ENCODE measurements around the gene SCRN2.

The SCRN2 gene

DNA sequence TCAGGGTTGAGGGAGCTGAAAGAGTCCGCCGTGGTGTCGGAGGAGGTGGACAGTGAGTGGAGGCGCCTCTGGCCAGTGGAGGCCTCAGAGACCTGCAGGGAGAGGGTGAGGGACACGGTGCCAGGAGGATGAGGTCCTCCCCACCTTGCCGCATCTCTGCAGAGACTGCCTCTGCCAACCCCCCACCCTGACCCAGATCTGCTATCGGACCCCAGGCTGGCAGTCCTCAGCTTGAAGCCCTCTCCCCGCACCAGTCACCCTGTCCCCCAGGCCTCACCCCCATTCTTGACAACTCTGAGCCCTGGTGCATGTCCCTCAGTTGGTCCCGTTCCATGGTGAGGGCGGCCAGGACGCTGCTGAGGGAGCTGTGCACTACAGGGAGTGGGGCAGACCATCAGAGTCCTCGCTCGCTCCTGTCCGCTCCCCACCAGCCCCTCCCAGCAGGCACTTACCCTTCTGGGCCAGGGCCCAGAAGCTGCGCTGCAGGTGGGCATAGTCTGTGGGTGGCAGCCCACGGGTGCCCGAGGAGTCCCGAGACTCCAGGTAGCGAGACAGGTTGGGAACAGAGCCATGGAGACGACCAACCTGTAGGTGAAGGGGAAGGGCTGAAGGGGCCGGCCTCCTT, 24.9 kb downstream of the SCRN2 start:
- CTCF ChIA-PET: no interaction called here
- DNase-seq: no peak
- no peaks in the 10 kb centered on the region for H3K9me3 Mint-ChIP-seq
- no peak overlapping the region for H3K4me3 Mint-ChIP-seq
- peaks cover 19% of the 10 kb centered on the region for H3K4me1 Mint-ChIP-seq
- no peak overlapping the region for H3K27ac Mint-ChIP-seq
- no peaks in the 10 kb centered on the region for H3K27me3 Mint-ChIP-seq
- H3K36me3 Mint-ChIP-seq: peaks cover 35% of the 10 kb centered on the region

- Mint-ChIP-seq H3K27me3 (no peaks in the 10 kb centered on the region), H3K27ac (no peak overlapping the region), H3K4me1 (peaks cover 10% of the 10 kb centered on the region), H3K9me3 (no peaks in the 10 kb centered on the region), H3K4me3 (no peak overlapping the region), H3K36me3 (peaks cover 42% of the 10 kb centered on the region)
- CTCF ChIA-PET: no interaction called here
- no peak for DNase-seq
Observed at GRCh38 chr17:47815106-47815918, 25.8 kb downstream of the SCRN2 start.

DNA sequence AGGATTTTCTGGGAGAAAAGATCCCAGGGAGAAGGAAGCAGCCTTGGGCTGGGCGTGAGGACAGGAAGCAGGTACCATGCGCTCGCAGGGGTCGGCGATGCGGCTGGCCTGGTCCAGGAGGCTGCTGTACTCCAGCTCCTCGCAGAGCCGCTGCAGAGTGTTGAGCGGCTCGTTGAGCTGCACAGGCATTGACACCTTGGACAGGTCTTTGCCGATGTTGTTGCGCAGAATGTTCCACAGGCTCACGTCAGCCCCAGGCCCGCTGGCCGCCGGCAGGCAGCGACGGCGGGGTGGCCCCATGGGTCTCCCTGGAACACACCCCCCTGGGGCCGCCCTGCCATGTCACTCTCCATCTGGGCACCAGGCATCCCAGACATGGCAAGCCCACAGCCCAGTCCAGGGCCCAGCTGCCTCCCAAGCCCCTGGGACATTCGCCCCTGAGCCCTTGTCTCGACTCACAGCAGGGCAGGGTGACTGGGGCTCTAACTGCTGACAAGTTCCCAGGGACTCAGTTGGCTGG, 27.5 kb downstream of the SCRN2 start:
- H3K36me3 Mint-ChIP-seq: peaks cover 49% of the 10 kb centered on the region
- H3K27ac Mint-ChIP-seq: no peak overlapping the region
- no peaks in the 10 kb centered on the region for H3K9me3 Mint-ChIP-seq
- CTCF ChIA-PET: no interaction called here
- no peaks in the 10 kb centered on the region for H3K27me3 Mint-ChIP-seq
- no peaks in the 10 kb centered on the region for H3K4me1 Mint-ChIP-seq
- no peak for DNase-seq
- no peak overlapping the region for H3K4me3 Mint-ChIP-seq

DNA sequence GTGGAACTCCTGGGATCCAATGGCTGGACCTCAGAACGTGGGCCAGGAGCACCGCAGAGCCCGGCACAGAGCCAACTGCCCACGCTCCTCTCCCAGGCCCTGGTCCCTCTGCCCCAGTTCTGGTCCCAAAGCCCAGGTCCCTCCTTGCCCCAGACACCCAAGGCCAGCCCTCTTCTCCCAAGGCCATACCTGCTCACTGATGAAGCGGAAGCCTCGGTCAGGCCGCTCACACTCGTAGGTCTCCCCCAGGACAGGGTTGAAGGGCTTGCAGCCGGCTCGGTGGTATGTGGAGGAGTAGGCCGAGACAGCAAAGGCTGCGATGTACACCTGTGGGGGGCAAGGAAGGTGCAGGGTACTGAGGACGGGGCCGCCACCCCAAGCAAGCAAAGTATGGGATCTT, 28.0 kb downstream of the SCRN2 start:
- CTCF ChIA-PET: interaction anchor here (1.2 kb wide), 1 partner anchor 114 kb away, joined by 4 read pairs; no protein-coding TSS in a partner anchor
- no peak overlapping the region for H3K27ac Mint-ChIP-seq
- H3K27me3 Mint-ChIP-seq: no peaks in the 10 kb centered on the region
- no peak for DNase-seq
- no peaks in the 10 kb centered on the region for H3K4me1 Mint-ChIP-seq
- no peak overlapping the region for H3K4me3 Mint-ChIP-seq
- H3K9me3 Mint-ChIP-seq: no peaks in the 10 kb centered on the region
- H3K36me3 Mint-ChIP-seq: peaks cover 49% of the 10 kb centered on the region

GRCh38 chr17:47812146-47812920, 28.7 kb downstream of the SCRN2 start:
- CTCF ChIA-PET: interaction anchor here (0.6 to 1.2 kb wide), 2 partner anchors 113 to 136 kb away, joined by 3 to 4 read pairs; no protein-coding TSS in a partner anchor
- Mint-ChIP-seq H3K4me1 (no peaks in the 10 kb centered on the region), H3K27ac (no peak overlapping the region), H3K27me3 (no peaks in the 10 kb centered on the region), H3K36me3 (peaks cover 51% of the 10 kb centered on the region), H3K9me3 (no peaks in the 10 kb centered on the region), H3K4me3 (no peak overlapping the region)
- DNase-seq: no peak

- H3K27me3 Mint-ChIP-seq: no peaks in the 10 kb centered on the region
- H3K9me3 Mint-ChIP-seq: no peaks in the 10 kb centered on the region
- DNase-seq: no peak
- H3K4me1 Mint-ChIP-seq: no peaks in the 10 kb centered on the region
- CTCF ChIA-PET: interaction anchor here (1.2 kb wide), 1 partner anchor 113 kb away, joined by 4 read pairs; no protein-coding TSS in a partner anchor
- H3K36me3 Mint-ChIP-seq: peaks cover 49% of the 10 kb centered on the region
- no peak overlapping the region for H3K4me3 Mint-ChIP-seq
- H3K27ac Mint-ChIP-seq: no peak overlapping the region
Observed at GRCh38 chr17:47811709-47812108, 29.4 kb downstream of the SCRN2 start.

DNA sequence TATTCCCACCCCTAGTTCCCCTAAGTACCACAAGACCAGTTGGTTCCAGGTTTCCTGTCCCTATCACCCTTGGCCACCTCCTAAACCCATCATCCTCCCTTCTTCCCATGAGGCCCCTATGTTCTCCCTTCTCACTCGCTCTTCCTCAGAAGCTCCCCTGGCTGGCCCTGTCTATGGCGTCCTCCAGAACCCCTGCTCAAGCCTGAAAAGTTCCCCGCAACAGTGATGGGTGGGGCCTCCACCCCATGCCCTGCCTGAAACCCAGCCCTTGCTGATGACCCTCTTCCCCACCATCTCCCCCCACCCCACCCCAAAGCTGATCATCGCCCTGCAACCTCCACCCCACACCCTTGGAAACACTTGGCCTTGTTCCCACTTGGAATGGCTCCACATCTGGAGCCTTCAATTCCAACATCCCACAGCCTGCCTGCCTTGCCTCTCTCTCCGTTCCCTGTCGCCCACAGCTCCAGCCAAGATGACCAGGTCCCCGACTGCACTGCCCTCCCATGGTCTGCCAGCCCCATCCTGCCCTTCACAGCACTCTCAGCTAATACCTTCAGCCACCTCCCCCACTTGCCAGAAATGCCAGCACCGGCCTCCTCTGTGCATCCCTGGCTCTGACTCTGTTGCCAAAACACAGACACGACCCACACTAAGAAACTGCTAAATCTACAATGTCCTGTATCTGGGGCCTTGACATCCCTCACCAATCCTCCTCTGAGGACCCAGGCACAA, 30.0 kb downstream of the SCRN2 start:
- H3K27me3 Mint-ChIP-seq: no peaks in the 10 kb centered on the region

GRCh38 chr17:47810200-47810821, 30.8 kb downstream of the SCRN2 start:
- Mint-ChIP-seq H3K36me3 (peaks cover 42% of the 10 kb centered on the region), H3K27me3 (no peaks in the 10 kb centered on the region), H3K4me3 (no peak overlapping the region), H3K9me3 (no peaks in the 10 kb centered on the region), H3K4me1 (no peaks in the 10 kb centered on the region), H3K27ac (no peak overlapping the region)
- CTCF ChIA-PET: interaction anchor here (0.5 kb wide), 1 partner anchor 111 kb away, joined by 3 read pairs; no protein-coding TSS in a partner anchor
- DNase-seq: no peak

More for the DNA sequence above, 30.0 kb downstream of the SCRN2 start:
- H3K36me3 Mint-ChIP-seq: peaks cover 47% of the 10 kb centered on the region
- H3K27ac Mint-ChIP-seq: no peak overlapping the region
- CTCF ChIA-PET: no interaction called here
- H3K4me3 Mint-ChIP-seq: no peak overlapping the region
- no peaks in the 10 kb centered on the region for H3K4me1 Mint-ChIP-seq
- no peaks in the 10 kb centered on the region for H3K9me3 Mint-ChIP-seq
- no peak for DNase-seq

DNA sequence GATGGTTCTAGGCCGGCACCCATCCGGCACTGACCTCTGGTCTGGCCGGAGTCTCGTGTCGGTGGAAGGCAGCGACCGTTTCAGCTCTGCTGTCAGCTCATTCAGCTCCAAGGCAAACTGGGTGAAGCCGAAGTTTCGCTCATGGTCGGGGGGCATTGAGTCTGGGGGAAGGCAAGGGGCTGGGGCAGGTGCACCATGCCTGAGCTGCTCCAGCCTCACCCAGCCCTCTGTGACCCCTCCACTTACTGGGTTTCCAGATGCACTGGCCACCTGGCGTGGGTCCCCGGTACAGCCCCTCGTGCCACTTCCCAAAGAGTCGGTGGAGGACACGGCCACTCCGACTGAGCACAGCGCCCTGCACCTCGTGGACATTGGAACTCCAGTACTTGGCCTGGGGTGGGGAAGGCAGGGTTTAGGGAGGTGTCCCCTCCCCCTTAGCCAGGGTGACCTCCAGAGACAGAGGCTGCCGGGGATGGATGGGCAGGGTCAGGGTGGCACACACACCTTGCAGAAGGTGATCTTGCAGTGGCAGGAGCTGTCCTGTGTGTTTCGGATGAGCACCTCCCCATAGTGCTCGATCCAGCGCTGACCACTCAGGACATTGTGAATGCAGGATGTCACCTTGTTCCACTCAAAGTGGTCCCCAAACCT, 32.1 kb downstream of the SCRN2 start:
- Mint-ChIP-seq H3K9me3 (no peaks in the 10 kb centered on the region), H3K4me3 (no peak overlapping the region), H3K4me1 (no peaks in the 10 kb centered on the region), H3K27me3 (peaks cover 7% of the 10 kb centered on the region), H3K36me3 (peaks cover 35% of the 10 kb centered on the region), H3K27ac (no peak overlapping the region)
- DNase-seq: no peak
- CTCF ChIA-PET: interaction anchor here (0.7 to 0.9 kb wide), 2 partner anchors 10 to 67 kb away, joined by 3 read pairs; no protein-coding TSS in a partner anchor

DNA sequence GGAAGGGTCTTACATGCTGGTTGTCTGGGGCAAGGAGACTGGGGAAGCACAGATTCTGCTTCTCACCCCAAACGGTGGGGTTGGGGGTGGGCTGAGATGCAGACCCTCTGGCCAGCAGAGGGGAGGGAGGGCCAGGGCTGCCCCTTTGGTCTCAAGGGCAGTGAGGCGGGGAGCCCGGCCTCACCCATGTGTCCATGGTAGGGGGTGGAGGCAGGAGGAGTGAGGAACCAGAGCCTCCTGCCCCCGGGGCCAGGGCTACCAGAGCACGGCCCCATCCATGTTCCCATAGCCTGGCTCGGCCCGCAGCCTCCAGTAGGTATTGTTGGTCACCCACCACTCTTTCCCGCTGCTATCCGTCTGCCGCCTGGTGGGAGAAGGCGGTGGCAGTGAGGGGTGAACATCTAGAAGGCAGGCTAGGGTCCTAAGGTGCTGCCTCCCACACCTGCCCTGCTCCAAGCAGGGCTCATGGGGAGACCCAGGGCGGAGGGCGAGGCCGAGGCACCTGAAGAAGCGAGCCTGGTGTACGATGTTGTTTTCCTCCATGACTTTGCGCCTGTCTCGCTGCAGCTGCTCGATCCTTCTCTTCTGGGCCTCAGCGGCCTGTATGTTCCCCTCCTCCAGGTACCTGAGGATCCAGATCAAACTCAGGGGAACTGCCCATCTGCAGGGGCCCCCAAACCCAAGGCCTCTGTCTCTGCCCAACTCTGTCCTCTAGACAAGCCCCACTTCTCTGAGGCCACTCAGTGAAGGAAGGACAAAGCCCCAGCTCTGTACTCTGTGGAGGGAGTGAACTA, 32.8 kb downstream of the SCRN2 start:
- DNase-seq: no peak
- peaks cover 11% of the 10 kb centered on the region for H3K27me3 Mint-ChIP-seq
- H3K4me1 Mint-ChIP-seq: no peaks in the 10 kb centered on the region
- H3K27ac Mint-ChIP-seq: no peak overlapping the region
- peaks cover 35% of the 10 kb centered on the region for H3K36me3 Mint-ChIP-seq
- CTCF ChIA-PET: interaction anchor here (0.7 to 0.9 kb wide), 2 partner anchors 10 to 66 kb away, joined by 3 read pairs; no protein-coding TSS in a partner anchor
- no peaks in the 10 kb centered on the region for H3K9me3 Mint-ChIP-seq
- H3K4me3 Mint-ChIP-seq: no peak overlapping the region

GRCh38 chr17:47807421-47807820, 33.7 kb downstream of the SCRN2 start:
- CTCF ChIA-PET: no interaction called here
- Mint-ChIP-seq H3K4me3 (no peak overlapping the region), H3K36me3 (peaks cover 35% of the 10 kb centered on the region), H3K27ac (no peak overlapping the region), H3K9me3 (no peaks in the 10 kb centered on the region), H3K4me1 (no peaks in the 10 kb centered on the region), H3K27me3 (peaks cover 13% of the 10 kb centered on the region)
- no peak for DNase-seq

DNA sequence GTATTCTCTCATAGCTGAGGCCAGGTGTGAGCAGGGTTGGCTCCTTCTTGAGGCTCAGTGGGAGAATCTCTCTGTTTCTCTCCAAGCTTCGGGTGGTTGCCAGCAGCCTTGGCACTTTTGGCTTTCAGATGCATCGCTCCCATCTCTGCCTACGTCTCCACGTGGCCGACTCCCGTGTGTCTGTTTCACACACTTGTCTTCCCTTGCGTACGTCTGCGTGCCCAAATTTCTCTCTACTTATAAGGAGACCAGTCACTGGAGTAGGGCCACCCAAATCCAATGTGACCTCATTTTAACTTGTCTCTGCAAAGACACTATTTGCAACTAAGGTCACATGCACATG, 34.2 kb downstream of the SCRN2 start:
- CTCF ChIA-PET: no interaction called here
- Mint-ChIP-seq H3K27ac (no peak overlapping the region), H3K27me3 (peaks cover 18% of the 10 kb centered on the region), H3K4me1 (no peaks in the 10 kb centered on the region), H3K36me3 (peaks cover 30% of the 10 kb centered on the region), H3K4me3 (no peak overlapping the region), H3K9me3 (no peaks in the 10 kb centered on the region)
- DNase-seq: no peak

All from activated naive CD4-positive, alpha-beta T cell treated with anti-CD3 and anti-CD28 coated beads, Interleukin-2, amount 10 ng/mL, durations not matched to agents 7 days and 5 days (primary cell).